HCT116 (cell line): Measurements from ENCODE around the gene HEPACAM. TPM values are rescaled to one million over a fixed set of nuclear protein-coding genes. Genes with fewer than 3 reads are reported as not detected.

Experiments used
- ATAC-seq: fragments of 200-7000 bp; cut with Tn5 transposase; 2 replicates; pipeline ENCODE4 v1.9.1; 2020; ENCODE audit warnings: mild to moderate bottlenecking, moderate library complexity
- BruUV-seq: library from RNA; stranded (reverse); fragments of 400-500 nt; replicated peaks from 2 replicates; lab custom pipeline; 2021; lab: Mats Ljungman, UMichigan
- CTCF ChIA-PET: fragments of 300-600 bp; sonication (Branson Sonifier 250); formaldehyde crosslinking; loops from one replicate; lab custom pipeline; 2021; ENCODE audit warnings: antibody characterized with exemption; lab: Charles Lee
- POLR2A ChIA-PET: fragments of 300-600, 350-600 bp; sonication (Branson Sonifier 250); formaldehyde crosslinking; loops from one replicate; lab custom pipeline; 2021; ENCODE audit warnings: antibody characterized with exemption; lab: Charles Lee
- RAD21 ChIA-PET, 2 experiments: fragments of 300-600 bp; sonication (Branson Sonifier 250); formaldehyde crosslinking; loops; one replicate each; lab custom pipeline; 2023; ENCODE audit warnings: low total read pairs in 2 of 2; ENCODE audit not compliant: uncharacterized antibody in 2 of 2, unreplicated experiment in 2 of 2, low non-redundant PET in 1 of 2; lab: Charles Lee
- DNase-seq: peaks from one replicate; pipeline ENCODE4 v3.0.0-alpha.2; 2010; ENCODE audit warnings: low read depth, low spot score
- H2AFZ ChIP-seq: fragments of 200-600 bp; shearing (Covaris generic), sonication (generic); 2 replicates; pipeline ENCODE4 v1.6.1; 2017; ENCODE audit warnings: low read depth, mixed run types, mixed read lengths, antibody characterized with exemption, low read length; ENCODE audit not compliant: poor library complexity, severe bottlenecking
- H3K27ac ChIP-seq: 2 replicates; pipeline ENCODE4 v1.5.1; 2012; ENCODE audit warnings: low read depth, low read length
- H3K27me3 ChIP-seq: fragments of 200-600 bp; sonication (generic); 2 replicates; pipeline ENCODE4 v1.6.1; 2016; ENCODE audit warnings: mixed run types, low read length, mixed read lengths; ENCODE audit not compliant: insufficient read depth
- H3K36me3 ChIP-seq, 2 experiments: fragments of 200-500 bp in 1 of 2; fragments of 200-600 bp in 1 of 2; sonication (Bioruptor generic) in 1 of 2; sonication (generic) in 1 of 2; 2 replicates each; pipeline versions ENCODE4 v1.5.1 to v1.6.1; 2014 to 2016; ENCODE audit warnings: low read length in 2 of 2, inconsistent platforms in 1 of 2, mixed read lengths in 1 of 2, mixed run types in 1 of 2; ENCODE audit not compliant: insufficient read depth in 2 of 2, control insufficient read depth in 1 of 2
- H3K4me1 ChIP-seq, 2 experiments: fragments of 200-600 bp in 1 of 2; sonication (generic) in 1 of 2; 2 replicates each; pipeline versions ENCODE4 v1.5.1 to v1.6.1; 2012 to 2017; ENCODE audit warnings: low read length in 2 of 2, inconsistent platforms in 1 of 2, mild to moderate bottlenecking in 1 of 2, mixed read lengths in 1 of 2, mixed run types in 1 of 2, moderate library complexity in 1 of 2; ENCODE audit not compliant: insufficient read depth in 2 of 2, control insufficient read depth in 1 of 2
- H3K4me2 ChIP-seq: fragments of 200-600 bp; sonication (generic); 2 replicates; pipeline ENCODE4 v1.6.1; 2017; ENCODE audit warnings: mixed run types, low read length, mixed read lengths
- H3K4me3 ChIP-seq, 2 experiments: fragments of 200-600 bp in 1 of 2; sonication (generic) in 1 of 2; replicated peaks in 1 of 2; 2 replicates each; pipeline ENCODE4 v1.5.1; 2011 to 2016; ENCODE audit warnings: low read length in 2 of 2, control low read depth in 1 of 2, low read depth in 1 of 2, mild to moderate bottlenecking in 1 of 2, mixed read lengths in 1 of 2, mixed run types in 1 of 2
- H3K79me2 ChIP-seq: fragments of 200-600 bp; sonication (generic); 2 replicates; pipeline ENCODE4 v1.6.1; 2017; ENCODE audit warnings: mild to moderate bottlenecking, mixed run types, low read length, moderate library complexity, mixed read lengths; ENCODE audit not compliant: insufficient read depth
- H3K9ac ChIP-seq: fragments of 200-600 bp; sonication (generic); 2 replicates; pipeline ENCODE4 v1.6.1; 2016; ENCODE audit warnings: low read length, mixed read lengths
- H3K9me2 ChIP-seq: fragments of 200-600 bp; sonication (generic), shearing (Covaris generic); 2 replicates; pipeline ENCODE4 v1.6.1; 2017; ENCODE audit warnings: mixed run types, mild to moderate bottlenecking, moderate library complexity; ENCODE audit not compliant: insufficient read depth
- H3K9me3 ChIP-seq, 2 experiments: fragments of 200-500 bp in 1 of 2; fragments of 200-600 bp in 1 of 2; sonication (Bioruptor generic) in 1 of 2; sonication (generic) in 1 of 2; 2 replicates each; pipeline ENCODE4 v1.6.1; 2014 to 2017; ENCODE audit warnings: low read length in 2 of 2, mixed read lengths in 2 of 2, inconsistent platforms in 1 of 2, low read depth in 1 of 2, mild to moderate bottlenecking in 1 of 2, mixed run types in 1 of 2, moderate library complexity in 1 of 2; ENCODE audit not compliant: control insufficient read depth in 1 of 2, insufficient read depth in 1 of 2
- H4K20me1 ChIP-seq: fragments of 200-600 bp; sonication (generic), shearing (Covaris generic); 2 replicates; pipeline ENCODE4 v1.6.1; 2017; ENCODE audit warnings: mixed run types, mild to moderate bottlenecking, moderate library complexity; ENCODE audit not compliant: insufficient read depth
- ATF3 ChIP-seq: IDR thresholded peaks from 2 replicates; pipeline ENCODE4 v1.6.1; 2012
- EGR1 ChIP-seq: IDR thresholded peaks from 2 replicates; pipeline ENCODE4 v1.6.1; 2012; ENCODE audit warnings: low read depth
- ELF1 ChIP-seq: IDR thresholded peaks from 2 replicates; pipeline ENCODE4 v1.6.1; 2012; ENCODE audit warnings: low read depth, borderline replicate concordance
- EZH2 ChIP-seq: fragments of 200-600 bp; sonication (generic); IDR thresholded peaks from 2 replicates; pipeline ENCODE4 v1.6.1; 2017; ENCODE audit warnings: antibody characterized with exemption, mixed run types
- FOSL1 ChIP-seq: IDR thresholded peaks from 2 replicates; pipeline ENCODE4 v1.6.1; 2012; ENCODE audit warnings: low read depth
- JUND ChIP-seq: IDR thresholded peaks from 2 replicates; pipeline ENCODE4 v1.6.1; 2012
- MAX ChIP-seq: IDR thresholded peaks from 2 replicates; pipeline ENCODE4 v1.6.1; 2012
- RAD21 ChIP-seq: IDR thresholded peaks from 2 replicates; pipeline ENCODE4 v1.6.1; 2012; ENCODE audit warnings: low read depth, mild to moderate bottlenecking
- SIN3A ChIP-seq: IDR thresholded peaks from 2 replicates; pipeline ENCODE4 v1.6.1; 2012; ENCODE audit warnings: low read depth
- SP1 ChIP-seq: IDR thresholded peaks from 2 replicates; pipeline ENCODE4 v1.6.1; 2012; ENCODE audit warnings: low read depth
- SRF ChIP-seq: IDR thresholded peaks from 2 replicates; pipeline ENCODE4 v1.6.1; 2012; ENCODE audit warnings: low read depth
- TCF7L2 ChIP-seq: IDR thresholded peaks from 2 replicates; pipeline ENCODE4 v1.7.0; 2011; ENCODE audit warnings: borderline replicate concordance, inconsistent platforms; ENCODE audit not compliant: insufficient read depth, insufficient read length; ENCODE audit errors: extremely low read depth
- YY1 ChIP-seq: IDR thresholded peaks from 2 replicates; pipeline ENCODE4 v1.6.1; 2011; ENCODE audit warnings: low read length, low read depth, moderate library complexity, mild to moderate bottlenecking; ENCODE audit not compliant: insufficient replicate concordance; ENCODE audit errors: extremely low read depth
- ZFX ChIP-seq: fragments of 450-650 bp; IDR thresholded peaks from 2 replicates; pipeline ENCODE4 v1.6.1; 2017
- ZNF274 ChIP-seq: fragments of 200-500 bp; sonication (Bioruptor generic); IDR thresholded peaks from 2 replicates; pipeline ENCODE4 v1.6.1; 2014; ENCODE audit warnings: mild to moderate bottlenecking, low read depth, low read length, inconsistent platforms
- intact Hi-C: fragments of 100-400 bp; cut with micrococcal nuclease; formaldehyde crosslinking; loops from 2 replicates; pipeline ENCODE4 v1.10.0; 2022
- total RNA-seq: library from RNA; stranded (reverse); gene quantifications from one replicate; pipeline ENCODE4 v1.2.1, GENCODE V29; 2021; ENCODE audit not compliant: unreplicated experiment
- TF ChIP-seq, protein P1 (sequence below), 3 experiments: fragments of 200-600 bp in 1 of 3; sonication (generic) in 1 of 3; IDR thresholded peaks in 2 of 3; conservative IDR thresholded peaks in 1 of 3; 2 replicates each; pipeline ENCODE4 v1.5.1; 2012 to 2017; ENCODE audit warnings: low read depth in 2 of 3, low read length in 2 of 3, antibody characterized with exemption in 1 of 3, borderline replicate concordance in 1 of 3, control low read depth in 1 of 3, mild to moderate bottlenecking in 1 of 3, mixed read lengths in 1 of 3, mixed run types in 1 of 3, moderate library complexity in 1 of 3; ENCODE audit not compliant: insufficient read depth in 1 of 3
- TF ChIP-seq, protein P2 (sequence below): IDR thresholded peaks from 2 replicates; pipeline ENCODE4 v1.6.1; 2012; ENCODE audit warnings: low read depth

HEPACAM gene
- total RNA-seq, 1 experiment from 2014 or later = not detected

GRCh38 chr11:124938970-124939369 lies 3.1 kb upstream of the HEPACAM start (continued):
- TF ChIP-seq, protein P1, sequence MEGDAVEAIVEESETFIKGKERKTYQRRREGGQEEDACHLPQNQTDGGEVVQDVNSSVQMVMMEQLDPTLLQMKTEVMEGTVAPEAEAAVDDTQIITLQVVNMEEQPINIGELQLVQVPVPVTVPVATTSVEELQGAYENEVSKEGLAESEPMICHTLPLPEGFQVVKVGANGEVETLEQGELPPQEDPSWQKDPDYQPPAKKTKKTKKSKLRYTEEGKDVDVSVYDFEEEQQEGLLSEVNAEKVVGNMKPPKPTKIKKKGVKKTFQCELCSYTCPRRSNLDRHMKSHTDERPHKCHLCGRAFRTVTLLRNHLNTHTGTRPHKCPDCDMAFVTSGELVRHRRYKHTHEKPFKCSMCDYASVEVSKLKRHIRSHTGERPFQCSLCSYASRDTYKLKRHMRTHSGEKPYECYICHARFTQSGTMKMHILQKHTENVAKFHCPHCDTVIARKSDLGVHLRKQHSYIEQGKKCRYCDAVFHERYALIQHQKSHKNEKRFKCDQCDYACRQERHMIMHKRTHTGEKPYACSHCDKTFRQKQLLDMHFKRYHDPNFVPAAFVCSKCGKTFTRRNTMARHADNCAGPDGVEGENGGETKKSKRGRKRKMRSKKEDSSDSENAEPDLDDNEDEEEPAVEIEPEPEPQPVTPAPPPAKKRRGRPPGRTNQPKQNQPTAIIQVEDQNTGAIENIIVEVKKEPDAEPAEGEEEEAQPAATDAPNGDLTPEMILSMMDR (IDR thresholded peaks at IDR 0.05 in 2 of 3, conservative IDR thresholded peaks at IDR 0.05 in 1 of 3; ENCODE audit: borderline replicate concordance in 1 of 3, insufficient read depth in 1 of 3, low read depth in 2 of 3, low read length in 2 of 3) = no peak
- TF ChIP-seq YY1 (no peak), ATF3 (no peak), ZFX (no peak)

DNA sequence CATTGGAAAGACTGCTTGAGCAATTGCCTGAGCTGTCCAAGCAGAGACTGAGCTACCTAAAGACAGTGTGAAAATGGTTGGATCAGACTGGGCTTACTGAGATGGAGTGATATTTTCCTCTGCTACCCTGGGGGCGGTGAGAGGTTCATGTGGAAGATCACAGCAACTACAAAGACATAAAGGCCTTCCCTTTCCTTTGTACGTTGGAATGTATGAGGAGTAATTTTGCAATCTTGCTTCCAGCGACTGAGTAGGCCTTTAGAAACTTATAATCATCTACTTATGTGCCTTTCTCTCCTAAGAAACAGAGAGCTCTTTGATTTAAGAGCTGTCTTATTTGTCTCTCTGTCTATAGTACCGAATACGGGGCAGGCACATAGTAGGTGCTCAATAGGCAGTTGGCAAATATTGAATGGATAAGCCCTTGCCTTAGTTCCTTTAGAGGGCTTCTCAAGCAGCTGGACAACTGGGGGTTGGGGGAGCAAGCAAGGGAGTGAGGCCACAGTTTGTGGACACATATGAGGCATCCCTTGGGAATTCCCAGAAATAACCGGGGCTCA lies 2.4 kb upstream of the HEPACAM start:
- Histone ChIP-seq H3K4me3 (no peak overlapping the region), H3K79me2 (no peaks in the 10 kb centered on the region), H3K9me2 (no peaks in the 10 kb centered on the region), H3K4me1 (peaks cover 0 to 5% of the 10 kb centered on the region in 2 experiments; a peak in 1 of 4 replicates), H3K9me3 (no peaks in the 10 kb centered on the region), H3K4me2 (no peak overlapping the region), H3K9ac (no peak overlapping the region), H3K27ac (no peak overlapping the region), H4K20me1 (no peaks in the 10 kb centered on the region), H3K36me3 (no peaks in the 10 kb centered on the region), H3K27me3 (no peaks in the 10 kb centered on the region), H2AFZ (no peak overlapping the region)
- RAD21 ChIA-PET = no interaction called here
- BruUV-seq = no TSS peak
- no peak for ATAC-seq
- intact Hi-C loops = no loop called here
- CTCF ChIA-PET = no interaction called here
- DNase-seq = no peak
- POLR2A ChIA-PET = no interaction called here
- TF ChIP-seq YY1 (no peak), ELF1 (no peak), MAX (no peak), JUND (no peak), SRF (no peak), RAD21 (no peak), ZFX (no peak), FOSL1 (no peak), SP1 (no peak), ZNF274 (no peak), EZH2 (no peak), SIN3A (no peak), TCF7L2 (no peak), EGR1 (no peak)
- TF ChIP-seq, protein P1 (IDR thresholded peaks at IDR 0.05 in 2 of 3, conservative IDR thresholded peaks at IDR 0.05 in 1 of 3; ENCODE audit: borderline replicate concordance in 1 of 3, insufficient read depth in 1 of 3, low read depth in 2 of 3, low read length in 2 of 3) = no peak
- TF ChIP-seq, protein P2, sequence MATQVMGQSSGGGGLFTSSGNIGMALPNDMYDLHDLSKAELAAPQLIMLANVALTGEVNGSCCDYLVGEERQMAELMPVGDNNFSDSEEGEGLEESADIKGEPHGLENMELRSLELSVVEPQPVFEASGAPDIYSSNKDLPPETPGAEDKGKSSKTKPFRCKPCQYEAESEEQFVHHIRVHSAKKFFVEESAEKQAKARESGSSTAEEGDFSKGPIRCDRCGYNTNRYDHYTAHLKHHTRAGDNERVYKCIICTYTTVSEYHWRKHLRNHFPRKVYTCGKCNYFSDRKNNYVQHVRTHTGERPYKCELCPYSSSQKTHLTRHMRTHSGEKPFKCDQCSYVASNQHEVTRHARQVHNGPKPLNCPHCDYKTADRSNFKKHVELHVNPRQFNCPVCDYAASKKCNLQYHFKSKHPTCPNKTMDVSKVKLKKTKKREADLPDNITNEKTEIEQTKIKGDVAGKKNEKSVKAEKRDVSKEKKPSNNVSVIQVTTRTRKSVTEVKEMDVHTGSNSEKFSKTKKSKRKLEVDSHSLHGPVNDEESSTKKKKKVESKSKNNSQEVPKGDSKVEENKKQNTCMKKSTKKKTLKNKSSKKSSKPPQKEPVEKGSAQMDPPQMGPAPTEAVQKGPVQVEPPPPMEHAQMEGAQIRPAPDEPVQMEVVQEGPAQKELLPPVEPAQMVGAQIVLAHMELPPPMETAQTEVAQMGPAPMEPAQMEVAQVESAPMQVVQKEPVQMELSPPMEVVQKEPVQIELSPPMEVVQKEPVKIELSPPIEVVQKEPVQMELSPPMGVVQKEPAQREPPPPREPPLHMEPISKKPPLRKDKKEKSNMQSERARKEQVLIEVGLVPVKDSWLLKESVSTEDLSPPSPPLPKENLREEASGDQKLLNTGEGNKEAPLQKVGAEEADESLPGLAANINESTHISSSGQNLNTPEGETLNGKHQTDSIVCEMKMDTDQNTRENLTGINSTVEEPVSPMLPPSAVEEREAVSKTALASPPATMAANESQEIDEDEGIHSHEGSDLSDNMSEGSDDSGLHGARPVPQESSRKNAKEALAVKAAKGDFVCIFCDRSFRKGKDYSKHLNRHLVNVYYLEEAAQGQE = no peak
